Uterine smooth muscle cell (primary cell): ENCODE results near the gene KLF8. TPM values are rescaled to one million over a fixed set of nuclear protein-coding genes. Genes with fewer than 3 reads are reported as not detected.

Experiments
- total RNA-seq: library from RNA; depleted of rRNA; stranded (reverse); fragments of >200 nt; gene quantifications from 2 replicates; pipeline ENCODE4 v1.2.3, GENCODE V29; 2014

The KLF8 gene
- 2.5 and 3.1 TPM in 2 replicates for total RNA-seq

GRCh38 chrX:56232221-56233082 lies at the start of gene KLF8:
TSS of gene KLF8 (plus strand) at chrX:56232356. CDS start at chrX:56233335, 979 bp downstream.

